Neural progenitor cell (in vitro differentiated cells): Measurements from ENCODE around the gene CGB1. TPM values are rescaled to one million over a fixed set of nuclear protein-coding genes. Genes with fewer than 3 reads are reported as not detected.

Source experiments
- DNase-seq: peaks from one replicate; pipeline ENCODE4 v3.0.0-alpha.2; 2016; ENCODE audit warnings: low spot score
- H2AFZ ChIP-seq: fragments of 200-600 bp; sonication (generic); replicated peaks from 2 replicates; pipeline ENCODE4 v1.6.1; 2016; ENCODE audit warnings: antibody characterized with exemption
- H3F3A ChIP-seq: fragments of 200-600 bp; sonication (generic); 2 replicates; pipeline ENCODE4 v1.6.1; 2016; ENCODE audit warnings: antibody characterized with exemption, low read depth
- H3K27ac ChIP-seq: fragments of 200-600 bp; sonication (generic); 2 replicates; pipeline ENCODE4 v1.5.1; 2016; ENCODE audit warnings: mild to moderate bottlenecking
- H3K27me3 ChIP-seq: fragments of 200-600 bp; sonication (generic); 2 replicates; pipeline ENCODE4 v1.6.1; 2016; ENCODE audit warnings: mild to moderate bottlenecking, moderate library complexity
- H3K36me3 ChIP-seq: fragments of 200-600 bp; sonication (generic); 2 replicates; pipeline ENCODE4 v1.5.1; 2016
- H3K4me1 ChIP-seq: fragments of 200-600 bp; sonication (generic); 2 replicates; pipeline ENCODE4 v1.6.1; 2016; ENCODE audit warnings: mixed run types
- H3K4me2 ChIP-seq: fragments of 200-600 bp; sonication (generic); 2 replicates; pipeline ENCODE4 v1.6.1; 2016
- H3K4me3 ChIP-seq: fragments of 200-600 bp; sonication (generic); 2 replicates; pipeline ENCODE4 v1.5.1; 2016
- H3K79me2 ChIP-seq: fragments of 200-600 bp; sonication (generic); 2 replicates; pipeline ENCODE4 v1.6.1; 2016; ENCODE audit warnings: low read depth
- H3K9ac ChIP-seq: fragments of 200-600 bp; sonication (generic); 2 replicates; pipeline ENCODE4 v1.6.1; 2016
- H3K9me3 ChIP-seq: fragments of 200-600 bp; sonication (generic); 2 replicates; pipeline ENCODE4 v1.5.1; 2016; ENCODE audit warnings: low read depth
- H4K20me1 ChIP-seq: fragments of 200-600 bp; sonication (generic); 2 replicates; pipeline ENCODE4 v1.6.1; 2016; ENCODE audit warnings: low read depth
- H3K27ac Mint-ChIP-seq: 3 replicates; pipeline ENCODE4 v1.8.0; 2021; ENCODE audit warnings: mixed read lengths
- H3K27me3 Mint-ChIP-seq: 2 replicates; pipeline ENCODE4 v1.8.0; 2022; ENCODE audit warnings: low read depth, mild to moderate bottlenecking, inconsistent platforms, moderate library complexity, mixed read lengths; ENCODE audit not compliant: insufficient read depth
- H3K36me3 Mint-ChIP-seq: 3 replicates; pipeline ENCODE4 v1.8.0; 2021; ENCODE audit warnings: mixed read lengths
- H3K4me1 Mint-ChIP-seq: 3 replicates; pipeline ENCODE4 v1.8.0; 2021; ENCODE audit warnings: mixed read lengths
- H3K4me3 Mint-ChIP-seq: 3 replicates; pipeline ENCODE4 v1.8.0; 2021; ENCODE audit warnings: mild to moderate bottlenecking, moderate library complexity, mixed read lengths
- H3K9me3 Mint-ChIP-seq: 3 replicates; pipeline ENCODE4 v1.8.0; 2020; ENCODE audit warnings: mixed read lengths
- CTCF ChIP-seq: fragments of 200-600 bp; sonication (generic); IDR thresholded peaks from 2 replicates; pipeline ENCODE4 v1.5.1; 2017; ENCODE audit warnings: antibody characterized with exemption, mild to moderate bottlenecking
- EZH2 ChIP-seq: fragments of 200-600 bp; sonication (generic); IDR thresholded peaks from 2 replicates; pipeline ENCODE4 v1.6.1; 2017; ENCODE audit warnings: antibody characterized with exemption, mild to moderate bottlenecking, moderate library complexity
- EZH2phosphoT487 ChIP-seq: fragments of 200-600 bp; sonication (generic); IDR thresholded peaks from 2 replicates; pipeline ENCODE4 v1.6.1; 2017; ENCODE audit warnings: antibody characterized with exemption
- total RNA-seq: library from RNA; depleted of rRNA; stranded (reverse); fragments of >200 nt; gene quantifications from 2 replicates; pipeline ENCODE4 v1.2.3, GENCODE V29; 2015; ENCODE audit warnings: low replicate concordance

CGB1 gene
- total RNA-seq, 1 donor from 2014 or later = not detected

GRCh38 chr19:48994035-48994386 lies 42.7 kb downstream of the CGB1 start:
- H3K9me3 Mint-ChIP-seq = no peaks in the 10 kb centered on the region
- no peak for DNase-seq
- H4K20me1 ChIP-seq = peaks cover 35% of the 10 kb centered on the region
- H3K27me3 ChIP-seq = no peaks in the 10 kb centered on the region
- no peaks in the 10 kb centered on the region for H3K36me3 ChIP-seq
- H3F3A ChIP-seq = peaks cover 17% of the 10 kb centered on the region
- H3K4me2 ChIP-seq = peak overlapping the region; percentile 99
- H3K36me3 Mint-ChIP-seq = peaks cover 4% of the 10 kb centered on the region
- H3K27me3 Mint-ChIP-seq = peaks cover 4% of the 10 kb centered on the region
- no peak for TF ChIP-seq EZH2phosphoT487
- no peak for TF ChIP-seq EZH2
- TF ChIP-seq CTCF = no peak
- H3K4me1 ChIP-seq = peaks cover 16% of the 10 kb centered on the region
- H3K27ac Mint-ChIP-seq = peak overlapping the region; percentile 96
- peaks cover 23% of the 10 kb centered on the region for H3K4me1 Mint-ChIP-seq
- H3K4me3 ChIP-seq = peak overlapping the region; percentile 91
- no peak overlapping the region for H3K27ac ChIP-seq
- peaks cover 76% of the 10 kb centered on the region for H3K79me2 ChIP-seq
- peak overlapping the region; percentile 80 for H3K9ac ChIP-seq
- peak overlapping the region; percentile 100 for H3K4me3 Mint-ChIP-seq
- H2AFZ ChIP-seq = no peak overlapping the region
- no peaks in the 10 kb centered on the region for H3K9me3 ChIP-seq

GRCh38 chr19:48993175-48994034 lies 43.3 kb downstream of the CGB1 start, which contains the start of the genes GYS1 and RUVBL2:
Gene GYS1 (minus strand): TSS chr19:48993309. CDS start chr19:48993112, 197 bp downstream.
Gene RUVBL2 (plus strand): TSS chr19:48993887. CDS start chr19:48993912, 25 bp downstream.
- peak; percentile 100 for DNase-seq
- no peak for TF ChIP-seq EZH2phosphoT487
- TF ChIP-seq EZH2 = no peak
- peak; percentile 91 for TF ChIP-seq CTCF
- Histone ChIP-seq H3K36me3 (no peaks in the 10 kb centered on the region), H3K27me3 (no peaks in the 10 kb centered on the region), H4K20me1 (peaks cover 29% of the 10 kb centered on the region), H3K4me2 (peak within 1 kb of the TSS; percentile 99), H3F3A (peaks cover 17% of the 10 kb centered on the region), H3K27ac (peak within 1 kb of the TSS; percentile 54), H3K9ac (peak within 1 kb of the TSS; percentile 80), H3K4me1 (peaks cover 16% of the 10 kb centered on the region), H3K4me3 (peak within 1 kb of the TSS; percentile 91), H3K79me2 (peaks cover 76% of the 10 kb centered on the region), H3K9me3 (no peaks in the 10 kb centered on the region), H2AFZ (peak within 1 kb of the TSS; percentile 53)
- H3K27ac Mint-ChIP-seq = peak within 1 kb of the TSS; percentile 96
- peak within 1 kb of the TSS; percentile 100 for H3K4me3 Mint-ChIP-seq
- H3K4me1 Mint-ChIP-seq = peaks cover 22% of the 10 kb centered on the region
- H3K27me3 Mint-ChIP-seq = peaks cover 4% of the 10 kb centered on the region
- H3K9me3 Mint-ChIP-seq = no peaks in the 10 kb centered on the region
- H3K36me3 Mint-ChIP-seq = peaks cover 9% of the 10 kb centered on the region

GRCh38 chr19:48992581-48993174 lies 44.0 kb downstream of the CGB1 start:
- peak overlapping the region; percentile 91 for H3K4me3 ChIP-seq
- peak overlapping the region; percentile 54 for H3K27ac ChIP-seq
- peak overlapping the region; percentile 100 for H3K4me3 Mint-ChIP-seq
- peaks cover 21% of the 10 kb centered on the region for H4K20me1 ChIP-seq
- H3K36me3 ChIP-seq = no peaks in the 10 kb centered on the region
- peaks cover 69% of the 10 kb centered on the region for H3K79me2 ChIP-seq
- peaks cover 16% of the 10 kb centered on the region for H3K4me1 ChIP-seq
- TF ChIP-seq EZH2phosphoT487 (no peak), CTCF (no peak), EZH2 (no peak)
- no peaks in the 10 kb centered on the region for H3K27me3 ChIP-seq
- peaks cover 11% of the 10 kb centered on the region for H3K36me3 Mint-ChIP-seq
- H3K9me3 ChIP-seq = no peaks in the 10 kb centered on the region
- peak overlapping the region; percentile 92 for H3K4me2 ChIP-seq
- peak overlapping the region; percentile 88 for H3K27ac Mint-ChIP-seq
- H3K4me1 Mint-ChIP-seq = peaks cover 26% of the 10 kb centered on the region
- H3K27me3 Mint-ChIP-seq = peaks cover 4% of the 10 kb centered on the region
- peak overlapping the region; percentile 40 for H2AFZ ChIP-seq
- DNase-seq = no peak
- no peaks in the 10 kb centered on the region for H3K9me3 Mint-ChIP-seq
- peak overlapping the region; percentile 71 for H3K9ac ChIP-seq
- H3F3A ChIP-seq = peaks cover 17% of the 10 kb centered on the region
